HL-60/S4 (cell line): ENCODE measurements around the gene SDK1.

ENCODE experiments used
- in situ Hi-C: fragments of 300-500 bp; cut with MboI; formaldehyde crosslinking; loops from 2 replicates; pipeline ENCODE4 v1.14.3; 2022; ENCODE audit warnings: low sequenced_read_pairs

Gene SDK1

DNA sequence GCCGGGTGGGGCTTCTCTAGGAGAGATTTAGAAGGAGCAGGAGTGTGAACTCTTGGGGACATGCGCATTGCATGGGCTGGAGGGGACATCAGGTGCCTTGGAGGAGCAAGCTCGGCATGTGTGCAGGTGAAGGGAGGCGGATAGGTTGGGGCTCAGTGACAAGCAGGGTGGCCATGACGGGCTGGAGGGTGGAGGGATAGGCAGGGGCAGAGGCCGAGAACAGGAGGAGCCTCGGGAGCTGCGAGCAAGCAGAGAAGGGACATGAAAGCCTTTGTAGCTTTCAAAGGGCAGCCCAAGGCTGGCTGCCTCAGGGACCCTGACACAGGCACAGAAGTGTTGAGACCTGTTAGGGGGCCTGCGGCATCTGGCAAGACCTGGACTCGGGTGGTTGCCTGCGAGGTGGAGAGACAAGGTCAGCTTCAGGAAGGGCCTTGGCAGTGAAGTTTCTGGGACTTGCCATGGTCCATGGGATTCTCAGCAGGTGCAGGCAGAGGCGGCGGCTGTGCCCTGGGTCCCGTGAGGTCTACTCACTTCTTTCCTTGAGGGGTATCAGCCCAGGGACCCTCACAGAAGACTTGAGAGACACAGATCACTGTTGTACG lies 664.8 kb downstream of the SDK1 start:
- in situ Hi-C loops: no loop called here

DNA sequence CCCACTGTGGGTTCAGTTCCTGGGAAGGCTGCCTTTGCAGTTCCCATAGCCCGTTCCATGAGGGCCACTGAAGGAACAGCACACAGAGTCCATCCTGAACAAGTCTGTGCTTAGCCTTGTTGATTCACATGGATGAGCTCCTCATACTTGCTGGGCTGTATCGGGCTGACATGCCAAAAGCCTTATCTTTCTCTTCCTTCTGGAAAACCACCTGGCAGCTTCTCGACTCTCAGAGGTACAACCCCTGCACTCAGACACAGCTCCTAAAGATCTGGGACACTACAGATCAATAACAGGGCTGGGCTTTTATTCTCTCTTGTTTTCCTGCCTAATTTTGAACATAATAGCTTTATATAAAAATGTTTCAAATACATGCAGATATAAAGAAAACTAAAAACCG lies 667.2 kb downstream of the SDK1 start:
- in situ Hi-C loops: no loop called here

DNA sequence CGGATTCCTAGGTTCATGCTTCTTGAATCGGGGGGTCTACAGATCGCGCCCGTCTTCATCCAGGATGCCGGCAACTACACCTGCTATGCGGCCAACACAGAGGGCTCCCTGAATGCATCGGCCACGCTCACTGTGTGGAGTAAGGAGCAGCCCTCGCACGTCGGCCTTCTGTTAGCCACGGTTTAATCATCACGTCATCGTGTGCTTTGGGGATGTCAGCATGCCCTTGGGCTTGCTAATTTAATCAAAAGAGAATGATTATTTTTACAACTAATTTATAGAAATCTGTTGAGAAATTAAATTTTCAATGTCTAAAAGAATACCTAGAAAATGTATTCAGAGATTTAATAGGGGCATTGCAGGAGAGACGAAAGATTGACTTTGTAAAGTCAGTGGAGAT lies 668.2 kb downstream of the SDK1 start:
- in situ Hi-C loops: no loop called here

DNA sequence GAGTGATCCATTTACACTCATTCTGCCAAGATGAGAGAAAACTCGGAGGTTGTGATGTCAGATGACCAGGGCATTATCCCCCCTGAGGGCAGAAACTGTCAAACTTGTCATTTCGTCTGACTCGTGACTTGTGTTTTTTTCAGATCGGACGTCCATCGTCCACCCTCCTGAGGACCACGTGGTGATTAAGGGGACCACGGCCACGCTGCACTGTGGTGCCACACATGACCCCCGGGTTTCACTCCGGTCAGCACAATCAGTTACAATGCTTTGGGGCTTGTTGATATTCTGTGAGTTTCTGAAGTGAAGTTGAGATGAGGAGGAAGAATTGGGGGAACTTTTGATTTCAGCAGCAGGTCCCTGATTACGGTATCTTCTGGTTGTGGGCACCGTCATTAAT lies 670.3 kb downstream of the SDK1 start:
- in situ Hi-C loops: no loop called here

DNA sequence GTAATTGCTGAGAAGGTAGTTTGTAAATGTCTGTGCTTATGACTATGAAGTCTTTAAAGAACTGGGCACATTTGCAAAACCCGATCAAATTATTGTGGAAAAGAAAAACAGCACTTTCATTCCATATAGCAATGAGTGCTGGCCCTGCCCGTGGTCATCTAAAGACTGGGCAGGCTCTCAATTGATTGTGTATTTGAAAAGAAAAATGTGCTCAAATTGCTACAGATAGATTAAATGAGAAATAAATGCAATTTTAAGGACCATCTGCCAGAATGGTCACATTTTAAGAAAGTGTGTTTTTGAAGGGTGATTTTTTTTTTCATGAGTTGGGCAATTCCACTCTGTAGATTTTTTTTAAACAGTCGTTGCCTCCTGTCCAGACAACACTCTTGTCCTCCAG lies 672.2 kb downstream of the SDK1 start:
- in situ Hi-C loops: no loop called here

DNA sequence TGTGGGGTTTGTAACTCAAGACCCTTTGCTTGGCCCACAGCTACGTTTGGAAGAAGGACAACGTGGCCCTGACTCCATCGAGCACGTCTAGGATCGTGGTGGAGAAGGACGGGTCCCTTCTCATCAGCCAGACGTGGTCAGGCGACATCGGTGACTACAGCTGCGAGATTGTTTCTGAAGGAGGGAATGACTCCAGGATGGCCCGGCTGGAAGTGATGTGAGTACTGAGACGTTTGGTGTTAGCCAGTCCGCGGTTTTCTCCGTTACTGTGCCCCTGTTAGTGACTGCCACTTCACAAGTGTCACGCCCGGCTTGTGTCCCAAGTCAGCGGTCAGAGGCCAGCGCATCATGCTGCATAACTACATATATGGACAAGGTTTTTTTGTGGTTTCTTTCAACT lies 673.3 kb downstream of the SDK1 start:
- in situ Hi-C loops: no loop called here

DNA sequence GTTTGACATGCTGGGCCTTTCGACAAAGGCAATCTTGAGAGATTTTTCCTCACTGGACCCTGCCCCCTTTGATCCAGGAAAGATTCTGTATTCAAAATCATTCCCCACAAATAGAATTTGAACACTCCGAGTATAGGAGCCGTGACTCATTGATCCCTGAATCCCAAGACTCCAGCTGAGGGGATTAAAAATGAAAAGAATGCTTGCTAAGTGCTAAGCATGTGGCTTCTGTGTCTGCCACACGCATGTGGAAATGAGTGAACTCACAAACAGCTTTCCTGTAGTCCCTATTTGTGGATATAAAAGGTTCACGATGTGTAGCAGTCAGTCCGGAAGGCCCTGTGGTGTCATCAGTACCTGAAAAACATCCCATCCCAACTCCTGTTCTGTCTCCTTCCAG lies 674.3 kb downstream of the SDK1 start:
- in situ Hi-C loops: no loop called here

DNA sequence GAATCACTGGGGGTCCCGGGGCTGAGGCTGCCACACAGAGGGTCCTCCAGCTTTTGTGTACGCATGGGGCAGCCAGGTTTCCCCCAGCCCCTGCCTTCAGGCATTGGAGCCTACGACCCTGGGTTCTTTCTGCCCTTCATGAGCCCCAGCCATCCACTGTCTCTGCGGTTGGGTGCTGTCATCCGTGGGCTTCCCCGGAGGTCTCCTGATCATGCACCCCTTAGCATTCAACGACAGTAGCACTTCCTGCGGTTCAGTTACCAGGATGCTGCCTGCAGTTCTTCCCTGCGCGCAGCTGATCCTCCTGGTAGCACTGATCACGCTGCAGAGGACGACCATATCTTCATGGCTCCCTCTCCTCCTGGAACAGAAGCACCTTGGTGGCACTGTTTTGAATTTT lies 676.3 kb downstream of the SDK1 start:
- in situ Hi-C loops: no loop called here

DNA sequence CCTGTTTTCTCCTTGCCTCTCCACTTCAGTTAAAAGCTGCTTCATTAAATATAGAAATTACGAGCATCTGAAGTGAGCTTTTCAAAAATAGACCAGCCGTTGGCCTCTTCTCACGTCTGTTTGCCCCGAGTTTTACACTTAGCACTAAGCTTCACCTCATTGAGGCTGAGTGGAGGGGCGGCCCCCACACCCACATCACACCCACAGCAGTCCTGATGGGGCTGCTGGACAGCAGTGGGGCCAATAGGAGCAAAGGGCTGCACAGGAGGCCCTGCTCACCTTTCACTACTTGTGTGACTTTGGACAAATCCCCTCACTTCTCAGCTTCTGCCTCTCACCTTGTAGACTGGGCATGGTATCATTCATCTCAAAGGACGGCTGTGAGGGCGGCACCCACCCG lies 677.8 kb downstream of the SDK1 start:
- in situ Hi-C loops: no loop called here

DNA sequence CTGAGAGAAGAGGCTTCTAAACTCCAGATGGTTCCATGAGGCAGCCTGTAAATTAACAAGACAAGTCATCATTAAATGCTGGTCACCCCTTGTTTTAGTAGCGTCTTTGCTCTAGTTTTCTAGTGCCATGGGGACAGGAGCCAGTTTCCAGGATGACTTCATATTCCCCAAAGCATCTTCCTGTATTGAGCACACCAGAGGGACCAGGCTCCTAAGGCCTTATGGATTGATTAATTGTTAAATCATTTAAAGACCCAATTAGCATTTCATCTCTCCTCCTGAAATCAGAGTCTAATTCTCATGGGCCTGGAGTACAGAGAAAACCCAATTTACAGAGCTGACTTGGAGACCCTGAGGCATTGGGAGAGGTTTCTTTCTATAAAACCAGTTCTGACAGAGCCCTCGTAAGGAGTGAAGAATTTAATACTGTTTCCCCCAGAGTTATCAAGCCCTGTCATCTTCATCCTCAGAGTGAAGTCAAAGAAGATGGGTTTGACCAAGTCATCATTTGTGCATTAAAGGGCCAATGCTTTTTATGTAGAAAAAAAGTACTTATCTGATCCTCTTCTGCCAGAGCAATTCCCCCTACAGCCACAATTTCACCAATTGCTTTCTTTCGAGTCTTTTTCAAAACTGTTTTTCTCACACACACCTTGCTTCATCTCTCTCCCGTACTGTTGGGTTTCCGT lies 678.7 kb downstream of the SDK1 start:
- in situ Hi-C loops: no loop called here

DNA sequence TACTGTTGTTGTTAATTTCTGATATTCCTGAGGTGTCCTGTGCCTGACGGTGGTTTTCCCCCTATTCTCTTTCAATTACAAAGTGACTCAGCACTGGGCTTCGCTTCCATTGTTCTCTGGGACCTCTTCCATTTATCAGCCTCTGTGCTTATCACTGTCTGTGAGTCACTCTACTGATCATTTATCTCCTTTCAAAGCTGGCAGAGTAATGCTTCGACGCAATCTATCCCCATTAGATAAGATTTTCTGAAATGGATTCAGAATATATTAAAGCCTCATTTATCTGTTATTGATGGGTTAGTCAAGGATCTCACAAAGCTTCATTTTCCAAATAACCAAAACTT lies 679.2 kb downstream of the SDK1 start:
- in situ Hi-C loops: no loop called here

DNA sequence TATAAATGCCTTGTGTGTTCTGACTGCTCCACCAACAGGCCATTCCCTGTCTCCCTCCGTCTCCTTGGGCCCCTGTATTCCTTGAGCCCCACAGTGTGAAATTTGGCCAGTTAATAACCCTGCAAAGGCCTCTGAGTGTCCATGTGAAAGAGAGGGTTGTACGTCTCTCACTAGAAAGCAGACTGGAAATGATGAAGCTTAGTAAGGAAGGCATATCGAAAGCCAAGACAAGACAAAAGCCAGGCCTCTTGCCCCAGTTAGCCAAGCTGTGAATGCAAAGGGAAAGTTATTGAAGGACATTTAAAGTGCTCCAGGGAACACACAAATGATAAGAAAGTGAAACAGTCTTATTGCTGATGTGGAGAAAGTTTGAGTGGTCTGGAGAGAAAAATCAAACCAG lies 680.2 kb downstream of the SDK1 start:
- in situ Hi-C loops: no loop called here

DNA sequence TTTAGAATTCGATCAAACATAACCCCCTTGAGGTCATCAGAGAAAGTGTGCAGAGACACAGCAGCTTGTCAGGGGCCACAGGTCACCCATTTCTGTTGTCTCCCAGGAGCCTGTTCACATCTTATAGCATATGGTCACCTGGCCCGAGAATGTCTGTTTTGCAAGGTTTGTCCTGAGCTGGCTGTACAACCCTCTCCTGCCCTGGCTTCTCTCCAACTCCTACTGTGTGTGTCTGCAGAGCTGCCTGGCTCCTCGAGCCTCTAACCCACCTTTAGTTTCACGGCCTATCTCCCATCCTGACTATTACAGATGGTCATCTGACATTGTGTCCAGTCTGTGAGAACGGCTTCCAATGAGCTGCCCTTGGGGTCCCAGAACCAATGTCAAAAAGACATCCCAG lies 683.4 kb downstream of the SDK1 start:
- in situ Hi-C loops: no loop called here

DNA sequence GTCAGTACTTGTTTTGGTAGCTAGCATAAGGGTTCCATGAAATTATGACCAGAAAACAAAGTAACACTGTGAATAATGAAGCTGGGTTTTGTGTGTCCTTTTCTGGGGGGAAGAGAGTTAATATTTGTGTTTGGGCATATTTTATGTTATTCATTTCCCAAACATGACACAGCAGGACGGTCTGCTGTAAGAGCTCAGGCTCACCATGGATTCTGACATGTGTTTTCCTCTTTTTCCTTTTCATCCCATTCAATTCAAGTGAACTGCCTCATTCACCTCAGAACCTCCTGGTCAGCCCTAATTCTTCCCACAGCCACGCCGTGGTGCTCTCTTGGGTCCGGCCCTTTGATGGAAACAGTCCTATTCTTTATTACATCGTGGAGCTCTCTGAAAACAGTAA lies 685.9 kb downstream of the SDK1 start:
- in situ Hi-C loops: no loop called here

DNA sequence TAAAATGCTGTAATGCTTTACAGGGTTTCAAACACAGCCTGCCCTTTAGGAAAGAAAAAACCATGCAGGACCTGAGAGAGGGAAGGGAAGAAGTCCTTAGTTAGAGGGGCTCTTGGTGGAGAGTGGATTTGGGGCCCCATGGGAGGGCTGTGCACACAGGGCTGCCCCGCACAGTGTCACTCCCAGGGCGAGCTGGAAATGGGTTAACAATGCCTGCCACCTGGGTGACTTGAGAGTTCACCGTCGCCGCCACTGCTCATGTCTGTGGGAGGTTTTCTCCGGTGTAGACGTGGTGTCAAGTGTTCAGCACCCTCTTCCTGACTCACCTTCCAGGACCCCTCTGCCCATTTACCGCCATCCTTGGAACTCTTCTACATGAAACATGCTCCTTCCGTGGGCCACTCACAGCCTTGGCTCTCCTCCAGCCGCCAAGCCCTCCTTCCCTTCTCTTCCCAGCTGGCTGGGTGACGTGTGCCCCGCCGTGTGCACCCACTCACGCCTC lies 686.4 kb downstream of the SDK1 start:
- in situ Hi-C loops: no loop called here

DNA sequence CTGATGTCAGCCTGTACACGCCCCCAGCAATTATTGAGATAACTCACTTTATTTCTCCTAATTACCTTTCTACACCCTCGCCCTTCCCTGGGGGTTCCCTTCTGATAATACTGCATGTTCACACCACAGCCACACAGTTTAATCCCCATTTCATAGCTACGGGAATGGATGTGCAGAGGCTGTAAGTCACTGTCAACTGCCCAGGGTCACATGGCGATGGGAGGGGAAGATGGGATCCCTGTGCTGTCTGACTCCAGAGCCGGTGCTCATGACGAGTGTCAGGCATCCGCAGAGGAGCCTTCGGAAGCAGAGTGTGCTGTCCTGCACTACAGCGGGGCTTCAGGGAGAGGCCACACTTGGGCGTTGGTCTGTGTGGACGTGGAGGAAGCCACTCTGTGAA lies 688.7 kb downstream of the SDK1 start:
- in situ Hi-C loops: no loop called here

DNA sequence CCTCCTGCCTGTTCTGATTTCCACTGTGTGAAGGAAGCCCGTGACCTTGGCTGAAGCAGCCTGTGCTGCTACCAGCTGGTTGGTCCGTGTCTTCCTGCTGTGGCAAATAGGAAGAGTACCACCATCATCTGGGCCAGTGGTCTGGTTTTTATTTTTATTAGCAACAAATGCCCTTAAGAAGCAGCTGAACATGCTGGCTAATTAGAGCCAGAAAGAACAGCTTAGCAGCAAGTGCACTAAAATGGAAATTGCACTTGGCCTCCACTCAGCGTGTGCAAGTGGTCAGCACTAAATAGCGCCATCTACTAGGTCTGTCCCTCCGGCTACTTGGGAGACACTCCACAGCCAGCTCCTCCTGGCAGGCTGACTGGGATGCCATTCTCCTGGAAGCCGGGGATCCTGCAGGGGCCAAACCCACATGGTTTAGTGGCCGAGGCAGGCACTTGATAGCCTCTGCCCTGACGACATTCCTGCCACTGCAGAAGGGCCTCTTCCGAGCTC lies 690.7 kb downstream of the SDK1 start:
- in situ Hi-C loops: no loop called here

DNA sequence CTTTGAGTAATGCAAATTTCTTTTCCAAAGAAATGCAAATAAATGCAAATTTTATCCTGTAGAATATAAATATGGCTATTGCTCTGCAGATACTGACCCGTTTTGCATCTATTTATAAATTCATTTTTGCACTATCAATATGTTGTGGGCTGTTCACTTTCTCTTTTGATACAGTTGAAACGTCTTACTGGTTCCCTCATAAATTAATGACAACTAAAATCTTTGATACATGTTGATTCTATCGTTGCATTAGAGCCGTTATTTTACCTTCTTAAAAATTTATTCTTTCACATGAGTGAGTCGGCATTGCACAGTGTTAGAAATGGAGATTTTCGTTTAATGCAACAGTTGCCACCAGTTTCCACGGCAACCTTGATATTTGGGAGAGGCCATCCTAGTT lies 691.8 kb downstream of the SDK1 start:
- in situ Hi-C loops: no loop called here

DNA sequence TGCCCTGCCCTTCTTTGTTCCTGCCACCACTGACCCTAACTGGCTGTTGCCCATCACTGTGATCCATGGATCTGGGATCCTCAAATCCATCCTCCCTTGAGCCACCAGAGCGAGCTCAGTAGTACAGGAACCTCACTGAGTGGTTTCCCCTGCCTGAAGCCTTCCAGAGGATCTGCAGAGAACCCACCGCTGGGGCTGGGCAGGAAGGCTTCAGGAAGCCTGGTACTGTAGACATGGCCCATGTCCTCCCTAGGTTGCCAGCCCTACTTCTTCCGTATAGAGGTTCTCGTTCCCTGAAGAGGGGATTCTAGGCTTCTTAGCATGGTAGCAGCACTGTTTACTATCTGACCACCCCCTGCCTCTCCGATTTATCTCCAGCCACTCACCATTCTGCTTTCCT lies 693.7 kb downstream of the SDK1 start:
- in situ Hi-C loops: no loop called here

DNA sequence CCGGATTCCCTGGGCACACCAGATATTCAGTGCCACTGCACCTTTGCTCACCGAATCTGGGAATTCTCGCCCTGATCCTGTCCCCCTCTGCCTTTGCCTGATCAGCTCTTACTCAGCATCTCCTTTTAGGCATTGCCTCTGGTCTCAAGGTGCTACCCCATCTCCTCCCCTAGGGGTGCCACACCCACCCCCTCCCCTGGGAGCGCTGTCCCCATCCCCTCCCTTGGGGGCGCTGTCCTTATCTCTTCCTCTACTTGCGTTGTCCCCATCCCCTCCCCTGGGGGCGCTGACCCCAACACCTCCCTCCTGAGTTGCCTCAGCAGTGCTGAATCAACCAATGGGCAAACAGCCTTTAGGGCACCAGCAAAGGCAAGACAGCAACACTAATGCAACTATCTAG lies 694.1 kb downstream of the SDK1 start:
- in situ Hi-C loops: no loop called here

DNA sequence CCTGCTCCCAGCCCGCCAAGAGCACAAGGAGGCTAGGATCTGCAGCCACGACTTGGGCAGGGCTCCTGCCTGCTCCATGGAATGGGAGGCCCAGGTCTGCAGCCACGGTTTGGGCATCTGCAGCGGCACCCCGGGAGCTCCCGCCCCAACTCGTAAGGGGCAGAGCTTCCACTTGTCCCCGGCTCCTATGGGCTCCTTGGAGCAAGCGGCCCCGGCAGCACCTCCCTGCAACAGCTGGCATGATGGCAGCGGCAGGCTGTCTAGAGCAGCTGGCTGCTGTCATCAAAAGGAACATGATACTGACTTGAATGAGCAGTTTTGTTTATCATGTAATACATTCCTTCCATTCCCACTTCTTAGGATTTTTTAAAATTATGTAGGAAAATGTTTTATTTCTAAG lies 697.0 kb downstream of the SDK1 start:
- in situ Hi-C loops: no loop called here

DNA sequence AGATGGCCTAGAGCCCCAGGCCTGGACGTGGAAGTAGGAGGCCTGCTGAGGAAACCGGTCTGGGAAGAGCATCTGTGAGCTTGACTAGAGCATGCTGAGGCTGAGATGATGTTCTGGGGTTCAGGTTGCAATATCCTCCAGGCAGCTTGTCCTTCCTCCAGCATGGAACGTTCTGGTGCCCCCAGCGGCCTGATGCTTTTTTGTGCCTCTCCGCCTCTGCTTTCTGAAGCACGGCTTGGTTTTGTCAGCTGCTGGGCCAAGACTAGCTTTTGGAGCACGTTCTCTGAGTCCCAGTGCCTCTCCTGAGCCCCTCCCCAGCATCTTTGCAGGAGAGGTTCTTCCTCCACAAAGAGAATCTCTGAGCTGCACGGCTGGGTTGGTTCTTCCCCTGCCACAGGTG lies 699.1 kb downstream of the SDK1 start:
- in situ Hi-C loops: no loop called here

DNA sequence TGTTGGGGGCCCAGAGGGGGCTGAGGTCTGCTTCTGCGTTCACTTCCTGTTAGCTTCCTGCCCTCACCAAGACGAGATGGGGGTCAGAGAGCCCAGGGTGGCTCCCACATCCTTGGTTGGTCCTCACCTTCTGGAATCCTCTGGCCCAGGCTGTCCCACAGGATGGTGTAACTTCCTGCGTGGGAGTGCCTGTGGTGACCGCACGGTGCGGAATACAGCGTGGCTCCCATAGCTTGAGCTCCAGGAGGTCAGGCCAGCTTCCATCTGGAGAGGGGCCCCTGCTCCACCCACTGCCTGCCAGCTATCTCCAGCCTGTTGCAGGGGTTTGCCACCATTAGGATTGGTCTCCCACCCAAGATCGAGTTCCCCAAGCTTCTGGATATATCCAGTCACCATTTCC lies 699.9 kb downstream of the SDK1 start:
- in situ Hi-C loops: no loop called here
